Esophagus squamous epithelium (tissue), 5 donors: ENCODE results near the gene TREML2. TPM values are rescaled to one million over a fixed set of nuclear protein-coding genes. Genes with fewer than 3 reads are reported as not detected.

Experiments
- DNase-seq: peaks from one replicate; lab custom pipeline; 2025; lab: John Stamatoyannopoulos, UW
- H3K27ac ChIP-seq, 4 donors: fragments of 200-600 bp; sonication (generic); one replicate each; pipeline ENCODE4 v1.5.1; 2016 to 2019; ENCODE audit warnings: mild to moderate bottlenecking in 1 of 4
- H3K27me3 ChIP-seq, 4 donors: fragments of 200-600 bp; sonication (generic); 1 replicate in 3 of 4; 2 replicates in 1 of 4; pipeline versions ENCODE4 v1.5.1 to v1.6.0; 2017 to 2021; ENCODE audit warnings: antibody characterized with exemption in 1 of 4
- H3K36me3 ChIP-seq, 3 donors: fragments of 200-600 bp; sonication (generic); one replicate each; pipeline ENCODE4 v1.5.1; 2016 to 2019
- H3K4me1 ChIP-seq, 3 donors: fragments of 200-600 bp; sonication (generic); one replicate each; pipeline ENCODE4 v1.5.1; 2017 to 2019
- H3K4me3 ChIP-seq, 4 donors: fragments of 200-600 bp; sonication (generic); 1 replicate in 3 of 4; 2 replicates in 1 of 4; pipeline ENCODE4 v1.5.1; 2016 to 2019; ENCODE audit warnings: mild to moderate bottlenecking in 2 of 4, moderate library complexity in 1 of 4
- H3K9me3 ChIP-seq, 3 donors: fragments of 200-600 bp; sonication (generic); one replicate each; pipeline ENCODE4 v1.5.1; 2016 to 2019
- CTCF ChIP-seq, 6 experiments: fragments of 450-650 bp in 4 of 6; fragments of 200-600 bp in 2 of 6; sonication (generic) in 2 of 6; IDR thresholded peaks; one replicate each; pipeline ENCODE4 v1.5.1; 2016 to 2019; ENCODE audit warnings: antibody characterized with exemption in 6 of 6, mild to moderate bottlenecking in 4 of 6, moderate library complexity in 4 of 6
- POLR2A ChIP-seq, 4 donors: fragments of 450-650 bp; IDR thresholded peaks; one replicate each; pipeline ENCODE4 v1.6.1; 2017; ENCODE audit warnings: antibody characterized with exemption in 4 of 4, mild to moderate bottlenecking in 4 of 4, moderate library complexity in 3 of 4
- WGBS, 2 donors: methylation state at CpG; one replicate each; pipeline ENCODE4 v1.1.5; 2018; 5-methylcytosine and 5-hydroxymethylcytosine counted together
- intact Hi-C: fragments of 100-400 bp; cut with DNase I; formaldehyde crosslinking; loops from one replicate; pipeline ENCODE4 v1.15.0; 2022
- total RNA-seq, 4 donors: library from RNA; depleted of rRNA; stranded (reverse); fragments of >200 nt; gene quantifications; one replicate each; pipeline ENCODE4 v1.1.0, GENCODE V29; 2016
- donor health status: DM: yes; HTN: yes; CAD: no.

The TREML2 gene
- total RNA-seq, 4 donors from 2014 or later, result 0.26 TPM; not detected in 3

- TF ChIP-seq CTCF (IDR thresholded peaks at IDR 0.05) (no peak), POLR2A (IDR thresholded peaks at IDR 0.05) (no peak)
- no peak within 1 kb of the TSS for H3K4me3 ChIP-seq
- peaks cover 0 to 7% (median 0%) of the 10 kb centered on the region in 3 donors for H3K4me1 ChIP-seq
- DNase-seq, result no peak
- H3K27ac ChIP-seq, result no peak within 1 kb of the TSS
- no peaks in the 10 kb centered on the region for H3K9me3 ChIP-seq
- peaks cover 0 to 28% (median 0%) of the 10 kb centered on the region in 4 donors for H3K27me3 ChIP-seq
- intact Hi-C loops, result loop anchor here (10.0 kb wide), 1 partner anchor 58 kb away; no protein-coding TSS in a partner anchor
- 43 to 59% methylated on average over 3 to 8 of the region's 10 CpGs for WGBS, 2 donors
- no peaks in the 10 kb centered on the region for H3K36me3 ChIP-seq
Observed at GRCh38 chr6:41162687-41163418, 38.1 kb downstream of the TREML2 start, which contains the start of gene TREM2. Gene TREM2 (minus strand): TSS chr6:41163116. CDS start chr6:41163082, 34 bp downstream.

GRCh38 chr6:41161851-41162552, 38.9 kb downstream of the TREML2 start:
- peaks cover 0 to 7% (median 0%) of the 10 kb centered on the region in 3 donors for H3K4me1 ChIP-seq
- 66 to 81% methylated on average over 12 to 13 of the region's 13 CpGs for WGBS, 2 donors
- H3K9me3 ChIP-seq, result no peaks in the 10 kb centered on the region
- intact Hi-C loops, result loop anchor here (10.0 kb wide), 1 partner anchor 57 kb away; no protein-coding TSS in a partner anchor
- DNase-seq, result no peak
- H3K27ac ChIP-seq, result no peak overlapping the region
- no peaks in the 10 kb centered on the region for H3K36me3 ChIP-seq
- TF ChIP-seq CTCF (IDR thresholded peaks at IDR 0.05) (no peak), POLR2A (IDR thresholded peaks at IDR 0.05) (no peak)
- no peak overlapping the region for H3K4me3 ChIP-seq
- H3K27me3 ChIP-seq, result peaks cover 0 to 29% (median 0%) of the 10 kb centered on the region in 4 donors

- no peak for DNase-seq
Observed at GRCh38 chr6:41161380-41161779, 39.6 kb downstream of the TREML2 start.

GRCh38 chr6:41160933-41161332, 40.0 kb downstream of the TREML2 start:
- Histone ChIP-seq H3K36me3 (no peaks in the 10 kb centered on the region), H3K27ac (no peak overlapping the region), H3K27me3 (peaks cover 0 to 35% (median 0%) of the 10 kb centered on the region in 4 donors), H3K4me1 (peaks cover 0 to 7% (median 0%) of the 10 kb centered on the region in 3 donors), H3K4me3 (no peak overlapping the region), H3K9me3 (no peaks in the 10 kb centered on the region)
- intact Hi-C loops, result loop anchor here (10.0 kb wide), 1 partner anchor 56 kb away; no protein-coding TSS in a partner anchor
- no peak for TF ChIP-seq CTCF (IDR thresholded peaks at IDR 0.05)
- no peak for TF ChIP-seq POLR2A (IDR thresholded peaks at IDR 0.05)
- 90 to 100% methylated on average over 2 to 3 of the region's 3 CpGs for WGBS, 2 donors
- no peak for DNase-seq

More at GRCh38 chr6:41161380-41161779, 39.6 kb downstream of the TREML2 start:
- intact Hi-C loops, result loop anchor here (10.0 kb wide), 1 partner anchor 57 kb away; no protein-coding TSS in a partner anchor
- no peak for TF ChIP-seq POLR2A (IDR thresholded peaks at IDR 0.05)
- no peak for TF ChIP-seq CTCF (IDR thresholded peaks at IDR 0.05)
- Histone ChIP-seq H3K4me3 (no peak overlapping the region), H3K9me3 (no peaks in the 10 kb centered on the region), H3K27ac (no peak overlapping the region), H3K36me3 (no peaks in the 10 kb centered on the region), H3K27me3 (peaks cover 0 to 35% (median 0%) of the 10 kb centered on the region in 4 donors), H3K4me1 (peaks cover 0 to 7% (median 0%) of the 10 kb centered on the region in 3 donors)
- WGBS, 2 donors, result 82 to 83% methylated on average over 3 to 8 of the region's 10 CpGs
